Keratinocyte (primary cell): ENCODE measurements around the gene PRKCA.

Source experiments
- CTCF ChIP-seq, 3 experiments: IDR thresholded peaks in 1 of 3; conservative IDR thresholded peaks in 1 of 3; optimal IDR thresholded peaks in 1 of 3; 2 replicates in 2 of 3; 3 replicates in 1 of 3; pipeline versions ENCODE3 to v1.5.1; 2011; ENCODE audit warnings: low read length in 3 of 3, mild to moderate bottlenecking in 3 of 3, moderate library complexity in 2 of 3, control low read depth in 1 of 3, inconsistent platforms in 1 of 3; ENCODE audit not compliant: insufficient read depth in 2 of 3; ENCODE audit errors: extremely low read depth in 1 of 3
- EZH2 ChIP-seq: IDR thresholded peaks from one replicate; pipeline ENCODE4 v1.6.1; 2012; ENCODE audit warnings: inconsistent platforms, mild to moderate bottlenecking, low read length, moderate library complexity

GRCh38 chr17:66655861-66656260, 353.4 kb downstream of the PRKCA start:
- TF ChIP-seq CTCF (optimal IDR thresholded peaks at IDR 0.05 in 1 of 3, IDR thresholded peaks at IDR 0.05 in 1 of 3, conservative IDR thresholded peaks at IDR 0.05 in 1 of 3; ENCODE audit: extremely low read depth in 1 of 3, insufficient read depth in 2 of 3, low read length in 3 of 3): no peak
- no peak for TF ChIP-seq EZH2
